GM19463 (cell line): ENCODE results near the gene SLCO1A2.

Experiments used
- ATAC-seq: cut with Tn5 transposase; IDR thresholded peaks from one replicate; pipeline ENCODE4 v1.9.1; 2021; ENCODE audit warnings: mild to moderate bottlenecking, moderate library complexity; ENCODE audit not compliant: unreplicated experiment

SLCO1A2 gene

GRCh38 chr12:21330682-21331253, 3.9 kb downstream of the SLCO1A2 start:
- ATAC-seq: no peak

GRCh38 chr12:21328578-21328977, 6.1 kb downstream of the SLCO1A2 start:
- no peak for ATAC-seq

- ATAC-seq: no peak
Observed at GRCh38 chr12:21324551-21324950, 10.2 kb downstream of the SLCO1A2 start.

- no peak for ATAC-seq
Observed at GRCh38 chr12:21323736-21324135, 11.0 kb downstream of the SLCO1A2 start.

GRCh38 chr12:21308785-21309184, 25.9 kb downstream of the SLCO1A2 start:
- no peak for ATAC-seq

GRCh38 chr12:21305661-21306060, 29.1 kb downstream of the SLCO1A2 start:
- ATAC-seq: no peak

- no peak for ATAC-seq
Observed at GRCh38 chr12:21300632-21301031, 34.1 kb downstream of the SLCO1A2 start.

GRCh38 chr12:21296751-21297406, 37.8 kb downstream of the SLCO1A2 start:
- ATAC-seq: peak; percentile 65

- no peak for ATAC-seq
Observed at GRCh38 chr12:21296348-21296747, 38.4 kb downstream of the SLCO1A2 start.

- no peak for ATAC-seq
Observed at GRCh38 chr12:21294176-21294575, 40.5 kb downstream of the SLCO1A2 start.

- ATAC-seq: no peak
Observed at GRCh38 chr12:21292111-21292510, 42.6 kb downstream of the SLCO1A2 start.

GRCh38 chr12:21289698-21290097, 45.0 kb downstream of the SLCO1A2 start:
- ATAC-seq: no peak

- ATAC-seq: no peak
Observed at GRCh38 chr12:21276826-21277225, 57.9 kb downstream of the SLCO1A2 start.

- ATAC-seq: no peak
Observed at GRCh38 chr12:21265932-21266331, 68.8 kb downstream of the SLCO1A2 start.

GRCh38 chr12:21264232-21264631, 70.5 kb downstream of the SLCO1A2 start:
- ATAC-seq: no peak

- no peak for ATAC-seq
Observed at GRCh38 chr12:21257172-21257571, 77.5 kb downstream of the SLCO1A2 start.

GRCh38 chr12:21252070-21252469, 82.6 kb downstream of the SLCO1A2 start:
- ATAC-seq: no peak

- ATAC-seq: no peak
Observed at GRCh38 chr12:21248679-21249078, 86.0 kb downstream of the SLCO1A2 start.

- no peak for ATAC-seq
Observed at GRCh38 chr12:21239866-21240265, 94.9 kb downstream of the SLCO1A2 start.

- ATAC-seq: no peak
Observed at GRCh38 chr12:21234395-21234794, 100.3 kb downstream of the SLCO1A2 start.

- ATAC-seq: no peak
Observed at GRCh38 chr12:21223930-21224329, 110.8 kb downstream of the SLCO1A2 start.

GRCh38 chr12:21221778-21222177, 112.9 kb downstream of the SLCO1A2 start:
- ATAC-seq: no peak

- ATAC-seq: no peak
Observed at GRCh38 chr12:21221072-21221471, 113.6 kb downstream of the SLCO1A2 start.
